Erythroblast (primary cell): ENCODE data around the gene ADAM10.

Experiments used
- GATA1 ChIP-seq: IDR thresholded peaks from 2 replicates; pipeline ENCODE4 v1.6.1; 2011; ENCODE audit warnings: low read depth, mild to moderate bottlenecking, control low read depth, low read length, moderate library complexity
- POLR2A ChIP-seq: IDR thresholded peaks from 2 replicates; pipeline ENCODE4 v1.6.1; 2011; ENCODE audit warnings: mild to moderate bottlenecking, low read length

DNA sequence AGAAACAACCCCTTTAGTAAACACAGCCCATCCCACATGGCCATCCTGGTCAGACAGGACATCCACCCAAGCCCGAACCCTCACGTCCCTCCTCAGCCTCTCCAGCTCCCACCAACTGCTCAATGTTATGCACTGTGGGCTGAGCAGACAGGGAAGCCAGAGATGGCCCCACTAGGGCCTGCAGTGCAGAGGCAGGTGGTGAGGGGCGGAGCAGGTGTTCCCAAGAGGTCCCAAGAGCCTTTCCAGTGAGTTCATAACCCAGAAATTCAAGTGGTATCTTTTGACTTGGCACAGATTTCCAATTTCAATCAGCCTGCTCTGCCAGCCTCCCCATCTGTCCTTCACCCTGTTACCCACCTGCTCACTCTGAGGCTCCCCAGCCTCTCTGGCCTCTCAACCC, 187.4 kb downstream of the ADAM10 start:
- TF ChIP-seq POLR2A (no peak), GATA1 (no peak)
